OCI-M2 (cell line): ENCODE results near the gene COL9A2.

Experiments used
- DNase-seq: peaks from one replicate; lab custom pipeline; 2025; ENCODE audit not compliant: unreplicated experiment; lab: John Stamatoyannopoulos, UW

COL9A2 gene

DNA sequence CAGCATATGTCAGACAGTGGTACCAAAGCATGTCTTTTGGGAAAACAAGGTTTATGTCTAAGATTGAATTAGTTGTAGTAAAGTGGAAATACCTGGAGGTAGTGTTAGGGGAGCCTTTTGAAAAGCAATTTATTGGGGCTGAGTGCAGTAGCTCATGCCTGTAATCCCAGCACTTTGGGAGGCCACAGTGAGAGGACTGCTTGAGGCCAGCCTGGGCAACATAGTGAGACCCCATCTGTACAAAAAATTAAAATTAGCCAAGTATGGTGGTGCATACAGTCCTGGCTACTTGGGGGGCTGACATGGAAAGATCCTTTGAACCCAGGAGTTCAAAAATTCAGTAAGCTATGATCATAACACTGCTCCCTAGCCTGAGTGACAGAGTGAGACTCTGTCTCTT is 51.8 kb downstream of the COL9A2 start:
- no peak for DNase-seq

GRCh38 chr1:40264354-40264781 is 52.7 kb downstream of the COL9A2 start:
- DNase-seq: no peak

DNA sequence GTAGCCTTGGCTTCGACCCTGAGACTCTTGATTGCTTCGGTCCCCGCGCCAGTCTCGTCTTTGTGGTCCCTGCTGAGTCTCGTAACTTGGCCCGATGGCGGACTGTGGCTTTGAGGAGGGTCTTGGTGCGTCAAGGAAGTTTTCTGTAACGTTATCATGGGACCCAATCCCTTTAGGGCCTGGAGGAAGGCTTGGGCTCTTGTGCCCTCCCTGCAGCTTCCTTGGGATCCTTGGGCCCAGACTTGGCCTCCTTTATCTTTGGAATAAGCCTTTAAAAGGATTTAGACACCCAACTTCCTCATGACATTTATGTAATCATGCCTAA is 58.7 kb downstream of the COL9A2 start:
- no peak for DNase-seq

- DNase-seq: peak; percentile 68
Measured at GRCh38 chr1:40257688-40258444, 59.2 kb downstream of the COL9A2 start, which contains the start of gene ZMPSTE24. Gene ZMPSTE24, plus strand, starts transcription at chr1:40258236. Its CDS starts 36 bp downstream, at chr1:40258272.

GRCh38 chr1:40257313-40257687 is 59.8 kb downstream of the COL9A2 start:
- DNase-seq: no peak

- DNase-seq: no peak
Measured at GRCh38 chr1:40256401-40257084, 60.5 kb downstream of the COL9A2 start.

- no peak for DNase-seq
Measured at GRCh38 chr1:40255231-40255630, 61.9 kb downstream of the COL9A2 start.

DNA sequence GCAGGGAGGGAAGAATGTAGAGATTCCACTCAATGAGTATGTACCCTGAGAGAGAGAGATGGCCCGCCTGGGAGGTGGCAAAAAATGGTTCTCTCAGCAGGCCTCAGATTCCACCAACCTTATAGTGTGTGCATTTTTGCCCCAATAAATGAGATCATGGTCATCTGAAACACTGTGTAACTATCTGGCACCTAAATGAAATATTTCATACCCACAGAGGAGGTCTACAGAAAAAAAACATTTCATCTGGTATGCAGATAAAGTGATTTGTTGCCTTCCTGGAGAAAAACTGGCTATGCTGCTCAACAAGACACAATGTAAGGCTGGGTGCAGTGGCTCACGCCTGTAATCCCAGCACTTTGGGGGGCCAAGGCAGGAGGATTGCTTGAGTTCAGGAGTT is 64.5 kb downstream of the COL9A2 start:
- DNase-seq: no peak

GRCh38 chr1:40251456-40251855 is 65.6 kb downstream of the COL9A2 start:
- DNase-seq: no peak
